Measurements from ENCODE around the gene GOLT1B. TPM values are rescaled to one million over a fixed set of nuclear protein-coding genes. Genes with fewer than 3 reads are reported as not detected.

Gene GOLT1B
- total and polyA plus RNA-seq, 2 of the 13 experiments (the other 11 are each of a cell fraction or from before 2014, with no cell fraction given): 23.6 to 38.4 TPM

DNA sequence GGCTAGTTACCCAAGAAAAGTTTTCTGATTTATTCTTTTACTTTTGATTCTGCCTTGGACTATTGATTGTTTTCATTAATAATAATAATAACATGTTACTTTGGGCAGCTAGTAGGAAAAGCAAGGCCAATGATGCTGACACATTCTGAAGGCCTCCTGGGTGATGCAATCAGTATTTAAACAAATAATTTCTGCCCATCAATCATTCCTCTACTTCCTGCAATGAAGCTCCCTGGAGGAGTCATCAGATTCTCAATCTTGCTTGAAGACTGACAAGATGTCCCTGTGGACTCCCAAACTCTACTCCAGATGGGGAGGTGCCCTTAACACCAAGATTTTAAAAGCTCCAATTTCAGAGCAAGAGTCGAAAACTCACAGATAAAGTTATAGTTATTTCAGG is 24.5 kb downstream of the GOLT1B start, which contains the start of gene SPX (continued):
- TF ChIP-seq NFE2L2 (IDR thresholded peaks at IDR 0.05; ENCODE audit: low read length): no peak
- TF ChIP-seq GATAD1 (CRISPR knock-in tag; IDR thresholded peaks at IDR 0.05): no peak
- TF ChIP-seq, protein P1, sequence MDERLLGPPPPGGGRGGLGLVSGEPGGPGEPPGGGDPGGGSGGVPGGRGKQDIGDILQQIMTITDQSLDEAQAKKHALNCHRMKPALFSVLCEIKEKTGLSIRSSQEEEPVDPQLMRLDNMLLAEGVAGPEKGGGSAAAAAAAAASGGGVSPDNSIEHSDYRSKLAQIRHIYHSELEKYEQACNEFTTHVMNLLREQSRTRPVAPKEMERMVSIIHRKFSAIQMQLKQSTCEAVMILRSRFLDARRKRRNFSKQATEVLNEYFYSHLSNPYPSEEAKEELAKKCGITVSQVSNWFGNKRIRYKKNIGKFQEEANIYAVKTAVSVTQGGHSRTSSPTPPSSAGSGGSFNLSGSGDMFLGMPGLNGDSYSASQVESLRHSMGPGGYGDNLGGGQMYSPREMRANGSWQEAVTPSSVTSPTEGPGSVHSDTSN (CRISPR knock-in tag; IDR thresholded peaks at IDR 0.05): peak; percentile 59; the same call in 1 of the 2 replicates

DNA sequence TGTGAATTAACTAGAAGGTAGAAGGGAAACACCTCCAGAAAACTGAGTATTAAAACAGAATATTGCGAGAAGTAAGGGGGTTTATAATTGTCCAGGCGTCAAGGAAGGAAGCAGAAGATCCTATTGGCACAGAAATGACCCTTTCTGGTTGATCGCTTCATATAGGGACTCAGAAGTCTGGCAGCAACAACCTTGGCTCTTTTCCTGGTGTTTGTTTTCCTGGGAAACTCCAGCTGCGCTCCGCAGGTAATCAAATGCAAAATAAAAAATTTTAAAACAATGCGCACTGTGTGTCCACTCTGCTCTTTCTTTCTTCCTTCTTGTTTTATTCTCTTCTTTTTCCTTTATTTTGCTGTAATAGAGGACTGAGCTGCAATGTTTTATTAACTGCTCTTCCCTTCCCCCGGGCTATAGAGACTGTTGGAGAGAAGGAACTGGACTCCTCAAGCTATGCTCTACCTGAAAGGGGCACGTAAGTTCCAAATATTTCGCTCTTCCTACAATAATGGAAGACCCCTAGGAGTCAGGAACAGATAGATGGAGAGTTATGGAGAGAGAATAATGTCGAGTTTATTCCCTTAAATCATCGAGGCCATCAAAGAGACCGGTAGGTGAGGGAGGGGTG is 25.2 kb downstream of the GOLT1B start:
- intact Hi-C loops (cut with micrococcal nuclease; ENCODE audit: unreplicated experiment) (no loop called here), in situ Hi-C loops (cut with HindIII; ENCODE audit: extremely low pct_ligation_motif_present, low pct_unique_long_range_greater_than_20kb) (no loop called here)
- no peak overlapping the region for H2AFZ ChIP-seq (ENCODE audit: low read length)
- CTCF ChIA-PET (ENCODE audit: low intra/inter-chr PET ratio, low total read pairs): no interaction called here
- FAIRE-seq: no peak
- H3K36me3 ChIP-seq (replicated peaks in 1 of 2; ENCODE audit: control insufficient read depth in 1 of 2, insufficient read depth in 2 of 2, low read length in 2 of 2): no peaks in the 10 kb centered on the region
- peak overlapping the region in 2 of 3 experiments; percentile 63 to 77; a peak in 4 of 6 replicates for H3K4me3 ChIP-seq (replicated peaks in 1 of 3; ENCODE audit: insufficient read depth in 1 of 3, low read depth in 2 of 3, low read length in 3 of 3)
- DNase-seq (ENCODE audit: low spot score): no peak
- H3K9ac ChIP-seq (ENCODE audit: insufficient read depth, low read depth, low read length): no peak overlapping the region
- no TSS peak for BruUV-seq (replicated peaks)
- peaks cover 12% of the 10 kb centered on the region for H3K4me1 ChIP-seq (ENCODE audit: insufficient read depth, low read length)
- no peaks in the 10 kb centered on the region for H3K9me3 ChIP-seq (ENCODE audit: low read length)
- peak overlapping the region; percentile 84 for H3K4me2 ChIP-seq (ENCODE audit: low read depth, low read length)
- 20% methylated on average over 12 of the region's 12 CpGs for WGBS (ENCODE audit: low lambda C conversion rate)
- H4K20me1 ChIP-seq (ENCODE audit: insufficient read depth, low read length): no peaks in the 10 kb centered on the region
- no peaks in the 10 kb centered on the region for H3K79me2 ChIP-seq (ENCODE audit: insufficient read depth, low read length)
- H3K27me3 ChIP-seq (ENCODE audit: control insufficient read depth in 1 of 2, insufficient read depth in 2 of 2, low read length in 2 of 2): peaks cover 0 to 23% of the 10 kb centered on the region in 2 experiments; a peak in 3 of 5 replicates
- POLR2A ChIA-PET: no interaction called here
- peak; percentile 10; the same call in 2 of the 3 replicates for ATAC-seq
- no peak overlapping the region for H3K27ac ChIP-seq (ENCODE audit: extremely low read length, insufficient read depth, low read length)
- TF ChIP-seq PRMT3 (CRISPR knock-in tag; IDR thresholded peaks at IDR 0.05; ENCODE audit: borderline replicate concordance, low read depth): no peak
- TF ChIP-seq, protein P2, sequence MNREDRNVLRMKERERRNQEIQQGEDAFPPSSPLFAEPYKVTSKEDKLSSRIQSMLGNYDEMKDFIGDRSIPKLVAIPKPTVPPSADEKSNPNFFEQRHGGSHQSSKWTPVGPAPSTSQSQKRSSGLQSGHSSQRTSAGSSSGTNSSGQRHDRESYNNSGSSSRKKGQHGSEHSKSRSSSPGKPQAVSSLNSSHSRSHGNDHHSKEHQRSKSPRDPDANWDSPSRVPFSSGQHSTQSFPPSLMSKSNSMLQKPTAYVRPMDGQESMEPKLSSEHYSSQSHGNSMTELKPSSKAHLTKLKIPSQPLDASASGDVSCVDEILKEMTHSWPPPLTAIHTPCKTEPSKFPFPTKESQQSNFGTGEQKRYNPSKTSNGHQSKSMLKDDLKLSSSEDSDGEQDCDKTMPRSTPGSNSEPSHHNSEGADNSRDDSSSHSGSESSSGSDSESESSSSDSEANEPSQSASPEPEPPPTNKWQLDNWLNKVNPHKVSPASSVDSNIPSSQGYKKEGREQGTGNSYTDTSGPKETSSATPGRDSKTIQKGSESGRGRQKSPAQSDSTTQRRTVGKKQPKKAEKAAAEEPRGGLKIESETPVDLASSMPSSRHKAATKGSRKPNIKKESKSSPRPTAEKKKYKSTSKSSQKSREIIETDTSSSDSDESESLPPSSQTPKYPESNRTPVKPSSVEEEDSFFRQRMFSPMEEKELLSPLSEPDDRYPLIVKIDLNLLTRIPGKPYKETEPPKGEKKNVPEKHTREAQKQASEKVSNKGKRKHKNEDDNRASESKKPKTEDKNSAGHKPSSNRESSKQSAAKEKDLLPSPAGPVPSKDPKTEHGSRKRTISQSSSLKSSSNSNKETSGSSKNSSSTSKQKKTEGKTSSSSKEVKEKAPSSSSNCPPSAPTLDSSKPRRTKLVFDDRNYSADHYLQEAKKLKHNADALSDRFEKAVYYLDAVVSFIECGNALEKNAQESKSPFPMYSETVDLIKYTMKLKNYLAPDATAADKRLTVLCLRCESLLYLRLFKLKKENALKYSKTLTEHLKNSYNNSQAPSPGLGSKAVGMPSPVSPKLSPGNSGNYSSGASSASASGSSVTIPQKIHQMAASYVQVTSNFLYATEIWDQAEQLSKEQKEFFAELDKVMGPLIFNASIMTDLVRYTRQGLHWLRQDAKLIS (CRISPR knock-in tag; IDR thresholded peaks at IDR 0.05): no peak
- TF ChIP-seq, protein P3, sequence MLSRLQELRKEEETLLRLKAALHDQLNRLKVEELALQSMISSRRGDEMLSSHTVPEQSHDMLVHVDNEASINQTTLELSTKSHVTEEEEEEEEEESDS (CRISPR knock-in tag; IDR thresholded peaks at IDR 0.05; ENCODE audit: borderline replicate concordance): no peak
- no peak for TF ChIP-seq DMAP1 (CRISPR knock-in tag; IDR thresholded peaks at IDR 0.05)
- TF ChIP-seq, protein P4, sequence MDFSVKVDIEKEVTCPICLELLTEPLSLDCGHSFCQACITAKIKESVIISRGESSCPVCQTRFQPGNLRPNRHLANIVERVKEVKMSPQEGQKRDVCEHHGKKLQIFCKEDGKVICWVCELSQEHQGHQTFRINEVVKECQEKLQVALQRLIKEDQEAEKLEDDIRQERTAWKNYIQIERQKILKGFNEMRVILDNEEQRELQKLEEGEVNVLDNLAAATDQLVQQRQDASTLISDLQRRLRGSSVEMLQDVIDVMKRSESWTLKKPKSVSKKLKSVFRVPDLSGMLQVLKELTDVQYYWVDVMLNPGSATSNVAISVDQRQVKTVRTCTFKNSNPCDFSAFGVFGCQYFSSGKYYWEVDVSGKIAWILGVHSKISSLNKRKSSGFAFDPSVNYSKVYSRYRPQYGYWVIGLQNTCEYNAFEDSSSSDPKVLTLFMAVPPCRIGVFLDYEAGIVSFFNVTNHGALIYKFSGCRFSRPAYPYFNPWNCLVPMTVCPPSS (IDR thresholded peaks at IDR 0.05): no peak
- no peak for TF ChIP-seq ATAD3A (CRISPR knock-in tag; IDR thresholded peaks at IDR 0.05)
- TF ChIP-seq ZFY (CRISPR knock-in tag; IDR thresholded peaks at IDR 0.05): no peak
- TF ChIP-seq CC2D1A (CRISPR knock-in tag; IDR thresholded peaks at IDR 0.05): no peak
- TF ChIP-seq, protein P5, sequence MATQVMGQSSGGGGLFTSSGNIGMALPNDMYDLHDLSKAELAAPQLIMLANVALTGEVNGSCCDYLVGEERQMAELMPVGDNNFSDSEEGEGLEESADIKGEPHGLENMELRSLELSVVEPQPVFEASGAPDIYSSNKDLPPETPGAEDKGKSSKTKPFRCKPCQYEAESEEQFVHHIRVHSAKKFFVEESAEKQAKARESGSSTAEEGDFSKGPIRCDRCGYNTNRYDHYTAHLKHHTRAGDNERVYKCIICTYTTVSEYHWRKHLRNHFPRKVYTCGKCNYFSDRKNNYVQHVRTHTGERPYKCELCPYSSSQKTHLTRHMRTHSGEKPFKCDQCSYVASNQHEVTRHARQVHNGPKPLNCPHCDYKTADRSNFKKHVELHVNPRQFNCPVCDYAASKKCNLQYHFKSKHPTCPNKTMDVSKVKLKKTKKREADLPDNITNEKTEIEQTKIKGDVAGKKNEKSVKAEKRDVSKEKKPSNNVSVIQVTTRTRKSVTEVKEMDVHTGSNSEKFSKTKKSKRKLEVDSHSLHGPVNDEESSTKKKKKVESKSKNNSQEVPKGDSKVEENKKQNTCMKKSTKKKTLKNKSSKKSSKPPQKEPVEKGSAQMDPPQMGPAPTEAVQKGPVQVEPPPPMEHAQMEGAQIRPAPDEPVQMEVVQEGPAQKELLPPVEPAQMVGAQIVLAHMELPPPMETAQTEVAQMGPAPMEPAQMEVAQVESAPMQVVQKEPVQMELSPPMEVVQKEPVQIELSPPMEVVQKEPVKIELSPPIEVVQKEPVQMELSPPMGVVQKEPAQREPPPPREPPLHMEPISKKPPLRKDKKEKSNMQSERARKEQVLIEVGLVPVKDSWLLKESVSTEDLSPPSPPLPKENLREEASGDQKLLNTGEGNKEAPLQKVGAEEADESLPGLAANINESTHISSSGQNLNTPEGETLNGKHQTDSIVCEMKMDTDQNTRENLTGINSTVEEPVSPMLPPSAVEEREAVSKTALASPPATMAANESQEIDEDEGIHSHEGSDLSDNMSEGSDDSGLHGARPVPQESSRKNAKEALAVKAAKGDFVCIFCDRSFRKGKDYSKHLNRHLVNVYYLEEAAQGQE (IDR thresholded peaks at IDR 0.05; ENCODE audit: borderline replicate concordance in 1 of 2, low read depth in 1 of 2, low read length in 2 of 2): no peak
- TF ChIP-seq YEATS2 (CRISPR knock-in tag; IDR thresholded peaks at IDR 0.05; ENCODE audit: borderline replicate concordance): no peak

Measured in HepG2 (cell line).